Limb (tissue), 2 donors: ENCODE data around the gene C1GALT1C1L.
"Not testable (repeated sequence)": the region's sequence is repeated elsewhere in the genome, so short reads cannot be mapped to it uniquely, and the experiment has no call there.

Experiments used
- DNase-seq, 2 donors: peaks; one replicate each; pipeline ENCODE4 v3.0.0-alpha.2; 2016; ENCODE audit errors: extremely low spot score in 2 of 2

Gene C1GALT1C1L

DNA sequence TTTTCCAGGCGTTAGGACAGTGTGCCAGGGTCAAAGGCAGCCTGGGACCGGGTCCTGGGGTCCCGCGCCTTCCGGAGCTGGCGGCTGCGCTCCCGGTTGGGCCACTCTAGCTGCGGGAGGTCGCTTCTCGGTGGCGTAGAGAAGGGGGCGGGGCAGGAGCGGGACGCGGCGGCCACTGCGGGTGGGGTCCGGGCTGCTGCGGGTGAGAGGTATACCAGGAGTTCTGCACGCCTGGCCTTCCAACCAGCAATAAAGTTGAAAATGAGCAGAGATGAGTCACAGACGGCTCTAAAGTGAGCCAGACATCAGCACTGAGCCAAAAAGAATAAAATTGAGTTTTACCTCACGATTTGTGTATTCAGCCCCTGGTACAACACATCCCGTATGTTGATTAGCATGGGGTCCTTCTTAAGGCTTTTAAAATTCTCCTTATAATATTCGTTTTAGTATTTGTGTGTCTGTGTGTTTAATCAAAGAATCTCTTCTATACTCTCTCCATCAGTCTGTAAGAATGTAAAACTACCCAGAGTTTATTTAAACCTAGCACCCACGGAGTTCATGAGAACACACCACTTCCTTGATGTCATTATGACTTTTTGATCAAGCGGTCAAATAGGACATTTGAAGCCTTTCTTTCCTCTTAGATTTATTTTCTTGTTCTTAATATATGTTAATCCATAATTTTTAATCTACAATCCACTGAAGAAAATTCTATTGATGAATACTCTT, at the start of gene C1GALT1C1L:
TSS of gene C1GALT1C1L (minus strand) at position 108 of the 729 bp plus-strand sequence. CDS start at position 1, 107 bp downstream.
- peak; percentile 25 to 71 for DNase-seq

GRCh38 chr2:43725711-43726246, 49.5 kb upstream of the C1GALT1C1L start:
- DNase-seq, result no peak

DNA sequence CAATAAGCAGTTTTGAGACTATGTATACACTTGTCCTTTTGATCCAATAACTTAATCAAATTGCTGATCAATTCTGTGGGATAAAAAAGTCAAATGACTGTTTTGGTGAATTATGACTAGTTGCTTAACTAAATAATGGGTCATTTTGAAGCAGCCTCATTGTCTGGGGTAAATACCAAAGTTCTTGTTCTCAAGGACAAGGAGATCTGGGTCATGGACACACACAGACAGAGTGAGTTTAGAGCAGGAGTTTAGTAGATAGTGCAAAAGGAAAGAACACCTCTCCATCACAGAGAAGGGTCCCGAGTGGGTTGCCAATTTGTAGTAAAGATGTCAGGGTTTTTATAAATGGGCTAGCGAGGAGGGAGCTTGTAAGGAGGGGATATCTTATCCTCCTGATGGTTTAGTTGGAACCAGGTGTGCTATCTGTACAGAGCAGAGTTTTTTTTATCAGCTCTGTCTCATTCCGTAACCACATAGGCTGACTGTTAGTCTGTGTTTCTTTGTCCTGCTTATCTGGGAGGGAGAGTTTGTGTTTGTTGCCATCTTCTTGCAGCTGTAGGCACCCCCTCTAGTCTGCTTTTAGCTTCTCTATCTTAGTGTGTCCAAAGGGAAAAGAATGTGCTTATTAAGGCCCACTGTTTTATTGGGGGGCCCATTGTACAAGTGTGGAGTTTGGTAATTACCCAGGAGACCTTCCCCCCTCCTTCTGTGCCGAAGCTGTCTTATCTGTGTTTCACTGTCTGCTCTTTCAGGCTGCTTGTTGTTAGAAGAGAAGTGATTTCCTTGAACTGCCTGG, 48.7 kb upstream of the C1GALT1C1L start:
- DNase-seq, result no peak

GRCh38 chr2:43718530-43719124, 42.4 kb upstream of the C1GALT1C1L start:
- no peak for DNase-seq

GRCh38 chr2:43717322-43717721, 41.1 kb upstream of the C1GALT1C1L start:
- DNase-seq, result no peak

- DNase-seq, result no peak
These were observed 39.3 kb upstream of the C1GALT1C1L start for GRCh38 chr2:43715300-43716098.

DNA sequence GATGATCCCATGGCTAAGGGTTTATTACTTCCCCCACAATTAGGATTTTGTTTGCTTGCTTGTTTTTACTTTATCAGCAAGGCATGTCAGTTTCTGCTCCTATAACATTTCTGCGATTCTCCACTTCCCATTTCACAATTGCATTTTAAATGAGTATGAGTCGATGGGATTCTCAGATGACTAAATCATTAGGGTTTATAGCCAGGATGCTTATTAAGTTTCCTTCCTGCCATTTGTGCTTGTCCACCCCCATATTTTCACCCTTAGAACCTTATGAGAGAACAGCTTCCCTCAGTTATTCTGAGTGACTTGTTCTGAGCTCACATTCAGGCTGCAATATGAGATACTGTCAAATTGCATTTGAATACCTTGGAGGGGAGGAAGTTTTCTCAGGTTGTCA, 37.9 kb upstream of the C1GALT1C1L start:
- DNase-seq, result no peak

DNA sequence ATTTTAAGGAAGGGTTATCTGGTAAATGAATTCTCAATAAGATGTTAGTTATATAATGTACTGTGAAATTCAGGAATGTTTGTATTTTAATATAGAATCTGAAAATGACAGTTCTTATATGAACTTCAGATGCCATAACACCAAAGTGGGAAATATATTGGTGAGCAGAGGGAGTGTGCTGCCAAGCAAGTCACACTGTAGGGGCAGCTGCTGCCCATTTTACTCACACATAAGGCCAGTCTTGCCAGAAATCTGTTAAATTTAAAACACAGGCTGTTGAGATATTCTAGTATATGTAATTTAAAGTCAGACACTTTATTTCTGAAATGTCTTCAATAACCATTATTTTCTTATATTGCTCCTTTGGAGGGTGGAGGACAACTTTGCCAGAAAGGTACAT, 34.6 kb upstream of the C1GALT1C1L start:
- no peak for DNase-seq

DNA sequence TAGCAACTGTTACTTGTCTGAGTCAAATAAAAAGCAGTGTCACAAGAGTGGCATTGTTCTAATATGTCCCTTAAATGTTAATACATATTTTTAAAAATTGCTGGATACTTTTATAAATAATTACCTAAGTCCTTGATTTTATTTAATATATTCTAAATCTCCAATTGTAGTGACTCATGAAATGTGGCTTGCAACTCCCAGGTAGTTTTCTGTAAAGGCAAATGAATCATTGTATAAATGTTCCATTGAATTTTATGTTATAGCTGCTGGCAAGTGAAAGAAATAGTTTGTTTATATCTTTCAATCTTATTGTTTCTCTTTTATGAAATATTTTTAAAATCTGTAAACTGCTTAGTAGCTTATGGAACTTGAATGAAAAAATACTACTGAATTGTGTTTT, 32.7 kb upstream of the C1GALT1C1L start:
- DNase-seq, result no peak

DNA sequence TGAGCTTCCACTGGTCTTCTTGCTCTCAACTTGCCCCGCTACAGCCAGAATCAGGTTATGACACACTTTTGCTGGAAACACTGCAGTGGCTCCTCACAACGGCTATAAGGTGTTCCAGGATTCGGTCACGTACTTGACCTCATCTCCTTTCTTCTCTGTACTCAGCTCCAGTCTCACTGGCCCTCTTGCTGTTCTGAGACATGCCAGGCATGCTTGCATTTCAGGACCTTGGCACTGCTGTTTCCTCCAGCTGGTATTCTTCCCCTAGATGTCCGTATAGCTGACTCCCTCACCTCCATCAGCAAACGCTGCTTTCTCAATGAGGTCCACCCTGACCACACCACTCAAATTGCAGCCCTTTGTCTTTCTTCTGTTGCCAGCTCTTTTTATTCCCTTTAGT, 31.9 kb upstream of the C1GALT1C1L start:
- no peak for DNase-seq

DNA sequence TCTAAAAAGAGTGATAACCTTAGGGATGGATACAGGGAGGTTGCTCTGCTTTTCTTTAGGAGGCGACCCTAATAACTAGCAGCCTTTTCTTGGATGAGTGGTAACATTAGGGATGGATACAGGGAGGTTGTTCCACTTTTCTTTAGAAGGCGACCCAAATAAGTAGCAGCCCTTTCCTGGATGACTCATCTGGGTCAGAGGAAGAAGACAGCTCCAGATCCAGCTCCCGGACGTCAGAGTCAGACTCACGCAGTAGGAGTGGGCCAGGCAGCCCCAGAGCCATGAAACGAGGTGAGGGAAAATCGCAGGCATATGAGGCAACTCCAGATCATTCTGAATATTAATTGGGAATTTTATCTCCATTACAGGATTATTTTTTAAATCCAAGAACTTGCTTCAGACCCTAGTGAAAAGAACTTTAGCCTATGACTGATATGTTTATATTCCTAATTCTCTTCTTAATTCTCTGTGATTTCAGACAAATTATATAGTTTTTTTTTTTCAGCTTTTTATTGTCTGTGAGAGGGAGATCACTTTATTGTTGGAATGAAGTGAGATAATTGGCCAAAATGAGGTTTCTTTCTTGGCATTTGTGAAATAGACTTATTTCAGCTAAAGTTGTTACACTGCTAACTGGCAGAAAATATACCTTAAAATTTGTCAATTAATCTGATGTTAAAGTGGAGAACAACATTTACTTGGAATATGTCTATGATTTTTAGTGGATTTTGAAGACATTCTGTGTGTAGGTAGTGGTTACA, 31.2 kb upstream of the C1GALT1C1L start:
- no peak for DNase-seq

- no peak for DNase-seq
These were observed 24.9 kb upstream of the C1GALT1C1L start for GRCh38 chr2:43701111-43701510.

DNA sequence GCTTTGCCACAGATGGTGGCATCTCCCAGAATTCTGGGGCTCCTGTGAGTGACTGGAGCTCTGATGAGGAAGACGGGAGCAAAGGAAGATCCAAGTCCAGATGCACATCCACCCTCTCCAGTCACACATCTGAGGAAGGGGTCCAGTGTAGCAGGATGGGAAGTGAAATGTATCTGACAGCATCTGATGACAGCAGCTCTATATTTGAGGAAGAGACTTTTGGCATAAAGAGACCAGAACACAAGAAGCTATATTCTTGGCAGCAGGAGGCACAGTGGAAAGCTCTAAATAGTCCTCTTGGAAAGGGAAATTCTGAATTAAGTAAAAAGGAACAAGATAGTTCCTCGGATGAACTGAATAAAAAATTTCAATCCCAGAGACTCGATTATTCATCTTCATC, 23.5 kb upstream of the C1GALT1C1L start:
- DNase-seq, result no peak

DNA sequence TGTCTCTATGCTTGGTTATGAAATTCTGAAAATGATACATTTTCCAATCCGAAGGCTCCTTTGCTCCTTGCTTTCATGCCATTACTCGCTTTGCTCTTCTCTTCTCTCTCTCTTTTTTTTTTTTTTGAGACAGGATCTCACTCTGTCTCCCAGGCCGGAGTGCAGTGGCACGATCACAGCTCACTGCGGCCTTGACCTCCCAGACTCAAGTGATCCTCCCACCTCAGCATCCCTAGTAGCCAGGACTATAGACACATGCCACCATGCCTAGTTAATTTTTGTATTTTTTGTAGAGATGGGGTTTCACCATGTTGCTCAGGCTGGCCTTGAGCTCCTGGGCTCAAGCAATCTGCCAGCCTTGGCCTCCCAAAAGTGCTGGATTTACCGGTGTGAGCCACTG, 21.9 kb upstream of the C1GALT1C1L start:
- not testable (repeated sequence) for DNase-seq

- no peak for DNase-seq
These were observed 16.3 kb upstream of the C1GALT1C1L start for GRCh38 chr2:43692428-43692994.

DNA sequence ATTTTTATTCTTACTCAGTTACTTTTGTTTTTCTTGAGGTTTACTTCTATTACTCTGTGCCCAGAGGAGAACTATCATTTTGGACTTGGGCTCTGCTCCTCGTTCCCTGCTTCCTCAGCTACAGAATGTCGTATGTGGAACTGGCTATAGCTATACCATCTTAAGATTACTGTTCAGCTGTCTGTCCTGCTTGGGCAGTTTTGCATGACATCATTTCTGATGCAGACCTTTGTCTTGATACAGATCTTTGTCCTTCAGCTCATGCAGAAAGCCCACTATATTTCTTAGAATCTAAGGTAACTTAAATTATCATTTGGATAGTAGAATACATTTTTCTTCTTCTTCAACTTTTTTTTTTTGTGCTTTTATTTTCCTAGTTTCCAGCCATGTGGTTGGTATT, 13.8 kb upstream of the C1GALT1C1L start:
- no peak for DNase-seq

- no peak for DNase-seq
These were observed 9.1 kb upstream of the C1GALT1C1L start for GRCh38 chr2:43685357-43685756.

DNA sequence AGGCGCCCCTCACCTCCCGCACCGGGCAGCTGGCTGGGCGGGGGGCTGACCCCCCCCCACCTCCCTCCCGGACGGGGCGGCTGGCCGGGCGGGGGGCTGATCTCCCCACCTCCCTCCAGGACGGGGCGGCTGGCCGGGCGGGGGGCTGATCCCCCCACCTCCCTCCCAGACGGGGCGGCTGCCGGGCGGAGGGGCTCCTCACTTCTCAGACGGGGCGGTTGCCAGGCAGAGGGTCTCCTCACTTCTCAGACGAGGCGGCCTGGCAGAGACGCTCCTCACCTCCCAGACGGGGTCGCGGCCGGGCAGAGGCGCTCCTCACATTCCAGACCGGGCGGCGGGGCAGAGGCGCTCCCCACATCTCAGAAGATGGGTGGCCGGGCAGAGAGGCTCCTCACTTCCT, 1.6 kb upstream of the C1GALT1C1L start:
- not testable (repeated sequence) for DNase-seq

- DNase-seq, result no peak
These were observed 445 bp downstream of the C1GALT1C1L start for GRCh38 chr2:43675646-43676321.

DNA sequence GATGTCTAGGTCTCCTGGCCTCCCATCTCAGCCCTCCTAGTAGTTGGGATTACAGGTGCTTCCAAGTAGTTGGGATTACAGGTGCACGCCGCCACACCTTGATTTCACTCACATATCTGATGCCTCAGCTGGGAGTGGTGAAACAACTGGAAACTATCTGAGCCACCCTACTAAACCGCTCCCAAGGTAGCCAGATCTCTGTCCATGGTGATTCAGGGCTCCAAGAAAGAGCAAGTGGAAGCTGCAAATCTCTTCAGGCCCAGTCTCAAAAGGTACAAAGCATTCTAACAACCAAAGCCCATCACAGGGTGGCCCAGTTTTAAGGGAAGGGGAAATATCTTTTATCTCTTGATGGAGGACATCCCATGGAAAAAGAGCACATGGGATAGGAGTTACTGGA, 19.0 kb downstream of the C1GALT1C1L start:
- DNase-seq, result no peak
